WERI-Rb-1 (cell line): Measurements from ENCODE around the gene CTSZ.

ENCODE experiments used
- DNase-seq: peaks from one replicate; pipeline ENCODE4 v3.0.0-alpha.2; 2020
- H3K27ac ChIP-seq: fragments of 250-450 bp; sonication (Bioruptor Pico); 2 replicates; pipeline ENCODE4 v1.5.1; 2020; ENCODE audit warnings: mild to moderate bottlenecking, moderate library complexity
- H3K27me3 ChIP-seq: fragments of 250-450 bp; sonication (Bioruptor Pico); 2 replicates; pipeline ENCODE4 v1.5.1; 2021; ENCODE audit warnings: mild to moderate bottlenecking, low read depth, moderate library complexity; ENCODE audit not compliant: insufficient read depth, severe bottlenecking
- H3K36me3 ChIP-seq: fragments of 250-450 bp; sonication (Bioruptor Pico); 2 replicates; pipeline ENCODE4 v1.5.1; 2020; ENCODE audit warnings: mild to moderate bottlenecking, moderate library complexity
- H3K4me3 ChIP-seq: 2 replicates; pipeline ENCODE4 v1.5.1; 2011; ENCODE audit warnings: low read depth, mild to moderate bottlenecking, control low read depth, low read length
- H3K9me3 ChIP-seq: fragments of 250-450 bp; sonication (Bioruptor Pico); 2 replicates; pipeline ENCODE4 v1.5.1; 2021; ENCODE audit warnings: mild to moderate bottlenecking, moderate library complexity; ENCODE audit not compliant: severe bottlenecking
- TF ChIP-seq, protein P1 (sequence below): IDR thresholded peaks from 2 replicates; pipeline ENCODE4 v1.5.1; 2011; ENCODE audit warnings: low read depth, mild to moderate bottlenecking, control low read depth, inconsistent platforms, low read length

CTSZ gene

DNA sequence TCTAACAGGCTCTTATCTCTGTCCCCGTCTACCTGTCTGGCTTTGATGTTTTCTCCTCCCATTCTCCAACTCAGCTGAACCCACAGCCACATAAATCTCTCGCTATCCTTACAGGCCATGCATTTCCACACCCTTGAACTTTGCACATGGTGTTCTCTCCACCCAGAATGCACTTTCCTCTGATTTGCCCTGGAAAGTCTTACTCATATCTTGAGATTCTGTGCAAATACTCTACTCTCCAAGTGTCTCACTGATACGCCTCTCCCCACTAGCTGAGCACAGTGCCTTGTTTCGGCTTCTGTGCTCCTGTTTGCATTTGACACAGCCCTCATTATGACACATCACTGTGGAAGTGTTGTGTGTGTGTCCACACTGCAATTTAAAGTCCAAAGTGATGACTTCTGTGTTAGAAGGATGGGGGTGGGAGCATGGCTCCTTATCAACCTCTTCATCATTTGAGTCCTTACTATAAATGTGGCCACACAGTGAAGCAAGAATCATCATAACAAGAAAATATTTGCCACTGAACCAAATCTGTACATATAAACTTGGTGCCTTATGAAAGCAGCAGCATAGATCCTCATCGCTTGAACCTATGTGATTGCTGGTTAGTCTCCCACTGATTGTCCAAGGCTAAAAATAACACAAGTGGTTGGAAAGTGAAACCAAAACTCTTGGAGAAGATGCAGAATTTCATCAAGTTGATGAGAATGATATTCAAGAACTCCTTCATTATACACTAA lies 41.1 kb upstream of the CTSZ start:
- H3K9me3 ChIP-seq = no peaks in the 10 kb centered on the region
- TF ChIP-seq, protein P1, sequence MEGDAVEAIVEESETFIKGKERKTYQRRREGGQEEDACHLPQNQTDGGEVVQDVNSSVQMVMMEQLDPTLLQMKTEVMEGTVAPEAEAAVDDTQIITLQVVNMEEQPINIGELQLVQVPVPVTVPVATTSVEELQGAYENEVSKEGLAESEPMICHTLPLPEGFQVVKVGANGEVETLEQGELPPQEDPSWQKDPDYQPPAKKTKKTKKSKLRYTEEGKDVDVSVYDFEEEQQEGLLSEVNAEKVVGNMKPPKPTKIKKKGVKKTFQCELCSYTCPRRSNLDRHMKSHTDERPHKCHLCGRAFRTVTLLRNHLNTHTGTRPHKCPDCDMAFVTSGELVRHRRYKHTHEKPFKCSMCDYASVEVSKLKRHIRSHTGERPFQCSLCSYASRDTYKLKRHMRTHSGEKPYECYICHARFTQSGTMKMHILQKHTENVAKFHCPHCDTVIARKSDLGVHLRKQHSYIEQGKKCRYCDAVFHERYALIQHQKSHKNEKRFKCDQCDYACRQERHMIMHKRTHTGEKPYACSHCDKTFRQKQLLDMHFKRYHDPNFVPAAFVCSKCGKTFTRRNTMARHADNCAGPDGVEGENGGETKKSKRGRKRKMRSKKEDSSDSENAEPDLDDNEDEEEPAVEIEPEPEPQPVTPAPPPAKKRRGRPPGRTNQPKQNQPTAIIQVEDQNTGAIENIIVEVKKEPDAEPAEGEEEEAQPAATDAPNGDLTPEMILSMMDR = no peak
- H3K27me3 ChIP-seq = no peaks in the 10 kb centered on the region
- no peak overlapping the region for H3K4me3 ChIP-seq
- H3K36me3 ChIP-seq = no peaks in the 10 kb centered on the region
- DNase-seq = no peak
- H3K27ac ChIP-seq = no peak overlapping the region

DNA sequence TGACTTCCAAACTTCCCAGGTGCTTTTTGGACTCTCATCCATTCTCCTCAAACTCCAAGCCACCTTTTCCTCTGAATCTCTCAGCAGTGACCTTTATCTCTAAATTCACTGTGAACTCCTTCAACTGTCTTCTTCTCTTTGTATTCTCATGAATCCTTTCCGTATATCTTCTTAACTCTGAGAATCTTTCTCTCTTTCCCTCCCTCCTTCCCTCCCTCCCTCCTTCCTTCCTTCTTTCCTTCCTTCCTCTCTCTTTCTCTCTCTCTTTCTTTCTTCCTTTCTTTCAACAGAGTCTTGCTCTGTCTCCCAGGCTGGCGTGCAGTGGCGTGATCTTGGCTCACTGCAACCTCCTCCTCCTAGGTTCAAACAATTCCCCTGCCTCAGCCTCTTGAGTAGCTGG lies 39.8 kb upstream of the CTSZ start:
- Histone ChIP-seq H3K27ac (no peak overlapping the region), H3K27me3 (no peaks in the 10 kb centered on the region), H3K4me3 (no peak overlapping the region), H3K36me3 (no peaks in the 10 kb centered on the region; the same call in 1 of the 2 replicates), H3K9me3 (no peaks in the 10 kb centered on the region)
- DNase-seq = no peak
- TF ChIP-seq, protein P1 = no peak

DNA sequence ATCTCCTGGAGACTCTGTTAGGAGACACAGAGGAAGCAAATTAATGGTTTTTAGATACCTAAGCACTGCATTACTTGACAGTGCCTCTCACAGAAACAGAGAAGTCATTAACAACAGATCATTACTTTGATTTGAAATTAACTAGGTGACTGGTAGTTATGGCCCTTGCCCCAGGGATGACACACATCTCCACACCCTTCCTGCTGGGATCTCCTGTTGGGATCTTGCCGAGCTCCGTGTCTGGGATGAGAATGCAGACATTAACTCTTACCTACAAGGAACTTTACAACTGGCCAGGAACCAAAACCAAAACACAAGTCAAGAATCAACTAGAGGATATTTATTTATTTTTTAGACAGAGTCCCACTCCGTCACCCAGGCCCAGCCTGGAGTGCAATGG lies 37.7 kb upstream of the CTSZ start:
- peaks cover 19% of the 10 kb centered on the region for H3K36me3 ChIP-seq
- no peak overlapping the region for H3K27ac ChIP-seq
- H3K27me3 ChIP-seq = no peaks in the 10 kb centered on the region
- no peaks in the 10 kb centered on the region for H3K9me3 ChIP-seq
- no peak overlapping the region for H3K4me3 ChIP-seq
- DNase-seq = no peak
- TF ChIP-seq, protein P1 = no peak

DNA sequence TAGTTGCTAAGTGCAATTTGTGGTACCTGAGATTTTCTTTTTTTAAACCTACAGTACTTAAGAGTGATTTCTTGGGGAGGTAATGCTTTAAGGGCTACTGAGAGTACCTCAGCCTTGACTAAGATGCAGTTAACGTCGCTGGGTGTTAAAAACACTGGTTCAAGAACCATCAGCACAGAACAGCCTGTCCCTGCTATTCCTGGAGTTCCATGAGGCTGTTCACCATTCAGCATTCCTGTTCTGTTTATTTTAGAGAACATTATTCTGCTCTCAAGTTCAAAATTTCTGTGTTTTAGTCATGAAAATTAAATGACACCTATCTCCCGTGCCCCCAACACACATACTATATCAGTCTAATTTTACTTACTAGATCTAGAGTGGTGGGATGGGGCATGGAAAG lies 37.2 kb upstream of the CTSZ start:
- Histone ChIP-seq H3K27ac (no peak overlapping the region), H3K36me3 (peaks cover 24% of the 10 kb centered on the region), H3K27me3 (no peaks in the 10 kb centered on the region), H3K4me3 (no peak overlapping the region), H3K9me3 (no peaks in the 10 kb centered on the region)
- TF ChIP-seq, protein P1 = no peak
- no peak for DNase-seq

DNA sequence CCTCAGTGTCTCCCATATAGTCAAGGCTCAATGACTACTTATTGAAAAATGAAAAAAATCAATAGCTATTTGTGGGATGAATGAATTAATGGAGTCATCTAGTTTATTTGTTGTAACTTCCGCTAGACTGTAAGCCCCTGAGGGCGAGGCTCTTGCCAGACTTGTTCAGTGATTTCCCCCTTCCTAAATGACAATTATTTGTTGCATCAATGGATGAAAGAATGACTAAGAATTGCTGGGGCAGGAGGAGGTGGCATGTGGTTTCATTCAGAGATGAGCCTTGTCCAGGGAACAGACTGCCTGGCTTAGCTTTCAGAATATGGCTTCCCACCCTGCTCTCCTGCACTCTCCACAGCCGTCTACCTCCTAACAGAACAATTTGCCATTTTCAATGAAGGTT lies 36.6 kb upstream of the CTSZ start:
- Histone ChIP-seq H3K36me3 (peaks cover 25% of the 10 kb centered on the region), H3K9me3 (no peaks in the 10 kb centered on the region), H3K4me3 (no peak overlapping the region), H3K27me3 (no peaks in the 10 kb centered on the region), H3K27ac (no peak overlapping the region)
- TF ChIP-seq, protein P1 = no peak
- DNase-seq = no peak
